GM19023 (cell line): Measurements from ENCODE around the gene ZNF485.
"Not testable (repeated sequence)": the region's sequence is repeated elsewhere in the genome, so short reads cannot be mapped to it uniquely, and the experiment has no call there.

Experiments
- ATAC-seq: cut with Tn5 transposase; IDR thresholded peaks from one replicate; pipeline ENCODE4 v1.9.1; 2021; ENCODE audit warnings: mild to moderate bottlenecking, moderate library complexity; ENCODE audit not compliant: unreplicated experiment

ZNF485 gene

DNA sequence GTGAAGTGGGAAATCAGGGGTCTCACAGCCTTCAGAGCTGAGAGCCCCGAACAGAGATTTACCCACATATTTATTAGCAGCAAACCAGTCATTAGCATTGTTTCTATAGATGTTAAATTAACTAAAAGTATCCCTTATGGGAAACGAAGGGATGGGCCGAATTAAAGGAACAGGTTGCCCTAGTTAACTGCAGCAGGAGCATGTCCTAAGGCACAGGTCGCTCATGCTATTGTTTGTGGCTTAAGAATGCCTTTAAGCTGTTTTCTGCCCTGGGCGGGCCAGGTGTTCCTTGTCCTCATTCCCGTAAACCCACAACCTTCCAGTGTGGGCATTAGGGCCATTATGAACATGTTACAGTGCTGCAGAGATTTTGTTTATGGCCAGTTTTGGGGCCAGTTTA lies 4.7 kb upstream of the ZNF485 start:
- not testable (repeated sequence) for ATAC-seq

DNA sequence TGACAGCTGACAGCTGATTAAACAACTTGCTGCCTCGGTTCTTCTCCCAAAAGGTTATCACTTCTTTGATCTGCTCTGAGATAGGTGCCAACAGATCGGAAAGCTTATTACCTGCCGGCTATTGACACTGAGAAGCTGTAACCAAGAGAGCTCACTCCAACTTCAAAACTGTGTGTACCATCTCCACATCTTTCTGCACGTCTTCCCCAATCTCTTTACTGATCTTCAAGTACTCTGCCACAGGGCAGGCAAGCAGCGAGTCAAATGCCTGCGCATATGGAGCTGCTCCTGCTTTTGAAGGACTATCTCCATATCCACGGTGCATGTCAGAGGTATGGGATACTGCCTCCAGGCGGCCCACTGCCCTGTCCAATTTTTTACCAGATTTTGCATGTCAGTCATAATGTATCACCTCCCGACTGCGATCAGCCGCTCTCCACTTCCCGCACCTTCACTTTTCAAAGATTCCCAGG lies 352 bp upstream of the ZNF485 start:
- ATAC-seq: peak; percentile 33

DNA sequence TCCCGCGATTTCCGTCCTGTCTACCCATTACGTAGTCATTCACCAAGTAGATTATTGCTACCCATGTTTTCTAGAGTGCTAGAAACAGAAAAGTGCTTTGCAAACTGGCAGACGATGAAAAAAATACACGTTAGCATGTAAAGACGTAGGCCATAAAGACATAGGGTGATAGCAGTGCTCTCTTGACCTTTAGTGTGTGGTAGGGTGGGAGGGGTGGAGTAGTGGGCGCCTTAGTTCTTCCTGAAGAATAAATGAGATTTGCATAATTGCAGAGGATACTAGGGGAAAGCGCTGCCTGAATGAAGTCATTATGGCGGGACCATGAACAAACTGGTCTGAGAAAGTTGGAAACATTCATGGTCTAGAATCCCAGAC lies 948 bp downstream of the ZNF485 start:
- ATAC-seq: no peak

DNA sequence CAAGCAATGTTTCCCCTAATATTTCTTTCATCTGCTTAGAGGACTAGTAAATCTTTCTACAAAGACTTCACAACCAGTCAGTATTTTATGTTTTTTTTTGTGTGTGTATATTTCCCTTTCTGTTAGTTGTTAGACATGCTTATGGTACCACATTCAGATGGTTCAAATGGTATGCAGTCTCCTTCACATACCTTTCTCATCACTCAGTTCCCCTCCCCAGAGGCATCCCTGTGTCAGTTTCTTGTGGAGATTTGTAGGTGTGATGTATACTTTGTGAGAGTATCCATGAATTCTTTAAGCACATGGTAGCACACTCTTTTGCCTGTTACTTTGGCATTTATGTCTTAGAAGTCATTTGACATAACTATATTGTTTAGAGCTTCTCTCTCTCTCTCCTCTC lies 4.4 kb downstream of the ZNF485 start:
- ATAC-seq: no peak

DNA sequence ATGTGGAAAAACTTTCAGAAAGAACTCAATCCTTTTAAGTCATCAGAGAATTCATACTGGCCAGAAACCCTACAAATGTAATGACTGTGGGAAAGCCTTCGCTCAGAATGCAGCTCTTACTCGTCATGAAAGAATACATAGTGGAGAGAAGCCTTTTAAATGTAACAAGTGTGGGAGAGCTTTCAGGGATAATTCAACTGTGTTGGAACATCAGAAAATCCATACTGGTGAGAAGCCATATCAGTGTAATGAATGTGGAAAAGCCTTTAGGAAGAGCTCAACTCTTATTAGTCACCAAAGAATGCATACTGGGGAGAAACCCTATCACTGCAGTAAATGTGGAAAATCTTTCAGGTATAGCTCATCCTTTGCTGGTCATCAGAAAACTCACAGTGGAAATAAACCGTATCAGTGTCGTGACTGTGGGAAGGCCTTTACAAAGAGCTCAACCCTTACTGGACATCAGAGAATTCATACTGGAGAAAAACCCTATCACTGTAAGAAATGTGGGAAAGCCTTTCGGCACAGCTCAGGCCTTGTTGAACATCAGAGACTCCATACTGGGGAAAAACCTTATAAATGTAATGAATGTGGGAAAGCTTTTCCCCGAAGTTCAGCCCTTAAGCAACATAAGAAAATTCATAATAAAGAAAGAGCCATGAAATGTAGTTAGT lies 10.6 kb downstream of the ZNF485 start:
- ATAC-seq: no peak

DNA sequence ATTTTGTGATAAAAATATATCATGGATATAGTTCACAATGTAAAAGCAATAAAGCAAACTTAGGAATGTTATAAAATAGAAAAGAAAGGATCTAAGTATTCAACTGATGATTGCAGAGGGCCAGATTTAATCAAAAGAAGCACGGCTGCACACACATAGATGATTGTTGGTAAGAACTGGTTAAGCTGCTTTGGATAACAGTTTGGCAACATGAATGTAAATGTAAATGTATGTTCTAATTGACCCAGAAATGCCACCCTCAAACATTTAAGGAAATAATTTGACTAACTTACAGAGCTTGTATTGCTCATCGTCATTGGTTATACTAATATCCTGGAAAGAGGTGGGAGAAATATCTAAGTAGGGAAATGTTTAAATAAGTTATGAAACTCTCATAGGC lies 13.1 kb downstream of the ZNF485 start:
- no peak for ATAC-seq

DNA sequence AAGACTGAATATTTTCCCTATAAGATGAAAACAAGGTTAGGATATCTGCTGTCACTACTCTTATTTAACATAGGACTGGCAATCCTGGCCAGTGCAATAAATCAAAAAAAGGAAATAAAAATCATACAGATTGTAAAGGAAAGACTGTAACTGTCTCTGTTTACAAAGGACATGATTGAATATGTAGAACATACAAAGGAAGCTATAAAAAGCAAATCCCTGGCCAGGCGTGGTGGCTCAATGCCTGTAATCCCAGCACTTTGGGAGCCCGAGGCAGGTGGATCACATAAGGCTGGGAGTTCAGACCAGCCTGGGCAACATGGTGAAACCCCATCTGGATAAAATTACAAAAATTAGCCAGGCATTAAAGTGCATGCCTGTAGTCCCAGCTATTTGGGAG lies 15.8 kb downstream of the ZNF485 start:
- no peak for ATAC-seq

DNA sequence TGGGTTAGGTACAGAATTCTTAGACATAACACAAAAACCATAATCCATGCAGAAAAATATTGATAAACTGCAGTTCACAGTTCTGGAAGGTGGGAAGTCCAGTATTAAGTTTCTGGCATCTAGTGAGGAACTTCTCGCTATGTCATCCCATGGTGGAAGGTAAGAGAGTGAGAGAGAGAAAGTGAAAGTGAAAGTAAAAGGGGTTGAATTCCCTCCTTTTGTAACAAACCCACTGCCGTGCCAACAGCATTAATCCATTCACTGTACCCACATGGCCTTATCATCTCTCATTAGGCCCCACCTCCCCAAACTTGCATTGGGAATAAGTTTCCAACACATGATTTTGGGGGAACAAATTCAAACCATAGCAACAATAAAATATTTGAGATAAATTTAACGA lies 17.1 kb downstream of the ZNF485 start:
- no peak for ATAC-seq

DNA sequence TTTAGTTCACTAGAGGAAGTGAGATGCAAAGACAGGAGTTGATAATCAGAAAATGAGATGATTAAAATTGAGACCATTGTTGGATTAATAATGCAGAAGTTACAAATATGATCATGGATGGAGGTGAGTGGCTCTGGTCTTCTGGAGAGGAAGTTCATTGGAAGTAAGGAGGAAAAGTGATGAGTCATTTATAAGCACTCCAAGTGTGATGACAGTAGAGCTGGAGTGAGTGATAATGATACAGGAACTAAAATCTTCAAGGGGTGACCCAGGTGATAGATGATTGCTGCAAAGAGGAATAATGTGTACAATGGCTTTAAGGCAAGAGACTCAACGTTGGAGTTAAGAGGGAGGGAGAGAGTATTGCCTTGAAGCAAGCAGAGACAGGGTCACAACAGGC lies 21.7 kb downstream of the ZNF485 start:
- no peak for ATAC-seq

DNA sequence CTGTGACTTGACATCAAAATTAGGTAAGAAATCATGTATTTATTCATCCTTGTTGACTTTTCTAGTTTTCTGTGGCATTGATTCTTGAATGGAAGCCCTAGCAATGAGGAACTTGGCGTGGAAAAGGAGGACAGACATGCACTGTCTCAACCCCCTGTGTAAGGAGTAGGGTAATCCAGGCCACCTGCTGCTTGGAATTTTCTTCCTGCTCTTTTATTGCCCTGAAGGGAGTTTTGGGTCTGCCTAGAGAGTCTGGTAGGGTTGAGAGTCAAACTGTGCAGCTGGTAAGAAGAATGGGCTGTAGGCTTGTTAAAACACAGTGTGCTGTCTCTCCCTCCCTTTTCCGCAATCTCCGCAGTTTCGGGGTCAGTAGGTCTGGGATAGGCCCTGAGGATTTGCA lies 22.7 kb downstream of the ZNF485 start:
- ATAC-seq: no peak

DNA sequence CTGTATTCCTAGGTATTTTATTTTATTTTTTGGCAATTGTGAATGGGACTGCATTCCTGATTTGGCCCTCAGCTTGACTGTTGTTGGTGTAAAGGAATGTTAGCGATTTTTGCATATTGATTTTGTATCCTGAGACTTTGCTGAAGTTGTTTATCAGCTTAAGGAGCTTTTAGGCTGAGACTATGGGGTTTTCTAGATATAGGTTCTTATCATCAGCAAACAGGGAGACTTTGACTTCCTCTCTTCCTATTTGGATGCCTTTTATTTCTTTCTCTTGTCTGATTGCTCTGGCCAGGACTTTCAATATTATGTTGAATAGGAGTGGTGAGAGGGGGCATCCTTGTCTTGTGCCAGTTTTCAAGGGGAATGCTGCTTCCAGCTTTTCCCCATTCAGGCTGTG lies 29.6 kb downstream of the ZNF485 start:
- not testable (repeated sequence) for ATAC-seq

DNA sequence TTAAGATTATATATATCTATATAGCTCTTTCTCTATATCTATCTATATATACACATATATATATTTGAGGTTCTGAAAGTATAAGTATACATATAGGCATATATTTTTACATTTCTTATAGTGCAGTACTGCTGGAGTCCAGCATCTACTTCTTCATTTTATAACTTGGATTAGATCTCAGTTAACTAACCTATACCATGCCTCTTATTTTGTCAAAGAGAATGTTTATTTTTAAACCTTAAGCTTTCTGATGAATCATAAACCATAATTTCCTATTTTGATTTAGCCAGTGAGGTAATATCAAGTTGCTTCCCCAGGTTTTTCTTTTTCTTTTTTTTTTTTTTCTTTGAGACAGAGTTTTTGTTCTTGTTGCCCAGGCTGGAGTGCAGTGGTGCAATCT lies 34.4 kb downstream of the ZNF485 start:
- ATAC-seq: no peak

DNA sequence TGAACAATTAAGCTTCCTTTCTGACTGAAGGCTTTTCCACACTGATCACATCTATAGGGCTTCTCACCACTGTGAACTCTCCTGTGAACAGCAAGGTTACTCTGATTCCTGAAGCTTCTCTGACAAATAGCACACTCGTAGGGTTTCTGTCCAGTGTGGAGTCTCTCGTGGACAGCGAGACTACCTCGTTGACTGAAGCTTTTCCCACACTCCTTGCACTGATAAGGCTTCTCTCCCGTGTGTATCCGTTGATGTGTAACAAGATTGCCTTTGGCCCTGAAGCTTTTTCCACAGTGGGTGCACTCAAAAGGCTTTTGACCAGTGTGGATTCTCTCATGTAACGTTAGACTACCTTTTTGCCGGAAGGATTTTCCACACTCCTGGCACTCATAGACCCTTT lies 38.0 kb downstream of the ZNF485 start:
- ATAC-seq: no peak

DNA sequence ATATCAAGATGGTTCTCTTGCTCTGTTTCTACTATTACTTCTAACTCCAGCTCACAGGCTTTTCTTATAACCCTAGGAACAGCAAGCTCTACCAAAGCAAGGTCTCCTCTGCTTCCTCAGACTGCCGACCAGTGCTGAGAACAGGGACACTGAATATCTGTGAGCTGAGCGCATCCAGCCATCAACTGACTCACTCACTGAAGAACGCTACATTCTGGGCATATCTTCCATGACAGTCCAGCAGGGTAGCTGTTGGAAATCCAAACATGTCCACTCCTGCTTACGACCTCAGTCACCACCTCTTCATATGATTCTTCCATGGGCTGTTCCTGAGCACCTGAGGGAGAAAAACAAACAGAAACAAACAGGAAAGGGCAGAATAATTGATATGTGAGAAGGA lies 39.6 kb downstream of the ZNF485 start:
- ATAC-seq: no peak

DNA sequence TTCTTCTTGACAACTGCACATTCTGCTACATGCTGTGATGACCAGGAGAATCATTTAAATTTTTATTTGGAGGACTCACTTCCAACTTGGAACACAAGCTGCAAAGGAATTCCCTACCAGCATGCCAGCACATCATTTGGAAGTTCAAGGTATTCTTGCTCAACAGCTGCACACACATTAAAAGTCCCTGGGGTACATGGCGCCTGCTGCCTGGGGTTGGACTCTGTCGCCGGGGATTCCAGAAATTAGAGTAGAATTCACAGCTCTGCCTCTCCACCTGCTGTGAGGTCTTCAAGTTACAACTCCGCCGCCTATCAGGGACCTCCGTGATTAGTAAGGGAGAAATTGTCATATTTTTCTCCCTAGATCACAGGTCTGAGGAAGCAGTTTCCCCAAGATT lies 41.3 kb downstream of the ZNF485 start:
- no peak for ATAC-seq

DNA sequence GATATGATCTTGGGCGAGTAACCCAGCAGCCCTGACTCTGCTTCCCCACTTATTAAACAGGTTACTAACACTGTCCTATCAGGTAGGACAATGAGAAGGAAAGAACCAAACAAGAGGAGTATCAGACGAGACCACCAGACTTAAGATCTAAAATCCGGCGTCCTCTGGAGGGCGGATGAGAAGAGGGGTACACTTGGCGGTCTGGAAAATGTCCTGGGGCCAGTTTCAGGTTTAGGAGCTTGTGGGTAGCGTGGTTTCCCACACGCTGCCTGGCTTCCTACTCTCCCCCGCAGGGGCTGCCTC lies 41.8 kb downstream of the ZNF485 start:
- ATAC-seq: no peak

DNA sequence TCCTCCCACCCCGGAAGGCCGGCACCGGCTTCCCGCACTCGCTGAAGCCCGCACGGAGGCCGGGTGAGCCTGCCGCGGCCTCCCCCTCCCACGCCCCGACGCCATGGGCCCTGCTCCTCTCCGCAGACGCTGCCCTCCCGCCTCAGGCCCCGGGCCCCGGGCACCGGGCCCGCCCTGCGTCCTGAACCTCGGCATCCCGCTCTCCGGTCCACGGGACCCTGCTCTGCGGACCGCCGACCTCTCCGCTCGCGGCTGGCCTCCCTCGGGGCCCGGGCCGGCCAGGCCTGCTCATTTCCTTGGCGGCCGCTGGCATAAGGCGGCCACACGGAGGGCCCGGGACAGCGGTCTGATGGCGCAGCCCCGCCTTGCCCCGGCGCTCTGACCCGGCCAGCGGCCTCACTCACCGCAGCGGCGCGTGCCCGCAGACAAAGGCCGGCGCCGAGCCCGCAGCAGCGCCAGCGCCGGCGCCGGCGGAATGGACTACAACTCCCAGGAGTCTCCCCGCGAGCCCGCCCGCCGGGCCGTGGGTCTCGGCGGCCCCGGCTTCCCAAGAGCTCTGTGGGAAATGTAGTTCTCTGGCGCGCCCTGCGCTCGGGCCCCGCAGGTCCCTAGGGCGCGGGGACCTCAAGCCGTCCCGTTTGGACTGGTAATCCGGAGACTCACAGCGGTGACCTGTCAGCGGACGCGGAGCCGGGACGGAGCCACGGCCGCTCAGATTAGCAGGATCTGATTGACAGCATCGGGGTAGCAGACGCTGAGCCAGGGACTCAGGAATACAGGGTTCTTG lies 42.4 kb downstream of the ZNF485 start, which contains the start of gene ZNF32:
ZNF32 (minus strand) TSS at position 484 of the 787 bp plus-strand sequence. CDS start 2,748 bp downstream, outside the sequence.
- ATAC-seq: peak; percentile 99

DNA sequence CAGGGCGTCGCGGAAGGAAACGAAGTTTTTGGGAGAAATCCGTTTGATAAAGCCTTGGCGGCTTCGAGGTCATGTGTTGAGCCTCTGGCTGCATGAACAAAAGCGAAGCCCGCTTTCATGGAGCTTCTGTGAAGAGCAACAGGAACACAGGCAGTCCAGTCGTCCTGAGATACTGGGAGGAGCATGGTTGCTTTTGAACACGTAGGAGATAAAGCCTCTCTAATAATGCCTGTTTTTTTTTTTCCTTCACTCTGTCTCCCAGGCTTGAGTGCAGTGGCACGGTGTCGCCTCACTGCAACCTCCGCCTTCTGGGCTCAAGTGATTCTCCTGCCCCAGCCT lies 42.9 kb downstream of the ZNF485 start:
- peak; percentile 4 for ATAC-seq

DNA sequence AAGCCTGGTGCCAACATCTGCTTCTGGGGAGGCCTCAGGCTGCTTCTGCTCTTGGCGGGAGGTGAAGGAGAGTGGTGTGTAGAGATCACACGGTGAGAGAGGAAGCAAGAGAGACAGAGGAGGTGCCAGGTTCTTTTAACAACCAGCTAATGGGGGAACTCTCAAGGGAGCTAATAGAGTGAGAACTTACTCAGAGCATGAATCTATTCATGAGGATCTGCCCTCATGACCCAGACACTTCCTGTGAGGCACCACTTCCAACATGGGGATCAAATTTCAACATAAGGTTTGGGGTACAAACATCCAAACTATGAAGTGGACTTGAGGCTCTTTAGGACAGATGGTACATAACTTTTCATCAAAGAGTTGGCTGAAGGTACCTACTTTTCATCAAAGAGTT lies 47.5 kb downstream of the ZNF485 start:
- no peak for ATAC-seq

DNA sequence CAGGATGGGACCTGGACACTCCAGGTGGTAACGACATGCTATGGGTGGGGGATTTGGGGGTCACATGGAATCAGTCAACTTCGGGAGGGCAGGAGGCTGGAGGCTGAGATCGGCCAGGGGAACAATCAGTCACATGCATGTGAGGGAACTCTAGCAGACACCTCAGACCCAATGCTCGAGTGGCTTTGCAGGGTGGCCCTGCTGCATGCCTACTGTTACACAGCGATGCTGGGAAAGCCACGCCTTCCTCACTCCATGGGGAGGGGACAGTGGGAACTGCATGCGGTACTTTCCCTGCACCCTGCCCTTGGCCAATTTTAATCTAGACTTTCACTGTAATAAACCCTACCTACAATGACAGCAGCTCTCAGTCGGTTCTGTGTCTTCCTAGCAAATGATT lies 49.1 kb downstream of the ZNF485 start:
- ATAC-seq: no peak

DNA sequence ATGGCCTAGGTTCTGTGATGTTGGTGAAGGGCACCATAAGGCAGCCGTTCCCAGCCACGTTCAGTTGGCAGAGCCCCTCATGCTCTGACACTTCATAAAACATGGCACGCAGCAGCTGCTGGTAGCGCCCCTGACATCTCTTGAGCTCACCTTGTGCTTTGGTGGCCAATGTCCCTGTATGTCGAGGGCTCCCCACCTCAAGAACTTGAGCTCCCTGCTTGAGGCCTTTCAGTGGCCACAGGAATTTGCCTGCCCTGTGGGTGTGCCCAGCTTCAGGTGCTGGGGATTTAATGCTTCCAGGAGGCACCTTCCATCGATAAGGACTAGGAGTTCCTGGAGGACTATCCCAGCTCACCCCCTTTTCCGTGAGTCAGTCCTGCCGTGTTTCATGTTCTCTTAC lies 52.0 kb downstream of the ZNF485 start:
- no peak for ATAC-seq

DNA sequence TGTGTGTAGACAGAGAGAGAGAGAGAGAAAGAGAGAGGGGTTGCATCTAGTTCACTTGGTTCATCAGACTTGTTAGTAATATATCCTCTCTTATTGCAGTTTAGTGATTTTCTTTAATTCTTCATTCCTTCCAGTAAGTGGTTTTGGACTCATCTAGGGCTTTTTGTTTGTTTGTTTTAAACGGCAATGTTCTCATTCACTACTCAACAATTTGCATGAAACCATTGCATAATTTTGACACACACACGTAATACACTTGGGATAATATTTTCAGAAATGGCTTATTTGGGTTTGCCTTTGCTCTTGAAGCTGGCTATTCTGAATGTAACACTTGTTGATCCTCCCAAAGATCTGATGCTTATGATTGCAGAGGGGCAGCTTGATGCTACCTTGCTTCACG lies 58.8 kb downstream of the ZNF485 start:
- no peak for ATAC-seq

DNA sequence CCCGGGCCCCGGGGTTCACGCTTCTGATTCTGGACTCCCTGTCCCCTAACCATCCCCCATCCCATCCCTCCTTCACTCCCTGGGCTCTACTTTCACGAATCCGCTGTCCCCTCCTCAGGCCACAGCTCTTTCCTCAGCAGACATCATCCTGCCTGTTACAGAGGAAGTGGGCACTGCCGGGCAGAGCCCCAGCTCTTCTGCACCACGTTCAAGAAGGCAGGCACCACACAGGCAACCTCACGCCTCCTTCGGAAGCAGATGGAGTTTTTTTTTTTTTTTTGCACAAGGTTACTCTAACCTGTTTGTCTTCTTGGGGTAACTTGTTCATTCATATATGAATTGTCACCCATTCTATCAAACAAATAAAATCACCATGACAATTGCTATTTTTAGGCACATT lies 60.3 kb downstream of the ZNF485 start:
- no peak for ATAC-seq
